IMR-90 (cell line): Measurements from ENCODE around the gene CD9. TPM values are rescaled to one million over a fixed set of nuclear protein-coding genes. Genes with fewer than 3 reads are reported as not detected.

Experiments used
- ATAC-seq: fragments of 200-7000 bp; cut with Tn5 transposase; 2 replicates; pipeline ENCODE4 v1.9.1; 2020; ENCODE audit warnings: low read depth, mild to moderate bottlenecking, moderate library complexity
- BruUV-seq: library from RNA; stranded (reverse); fragments of 400-500 nt; replicated peaks from 2 replicates; lab custom pipeline; 2021; lab: Mats Ljungman, UMichigan
- CTCF ChIA-PET: fragments of 300-600 bp; formaldehyde crosslinking; extraction: SDS; loops from one replicate; lab custom pipeline; 2021; ENCODE audit warnings: antibody characterized with exemption; lab: Yijun Ruan, JAX
- POLR2A ChIA-PET: fragments of 300-600 bp; sonication (Branson Sonifier 250); formaldehyde crosslinking; loops from one replicate; lab custom pipeline; 2022; ENCODE audit warnings: antibody characterized with exemption; ENCODE audit not compliant: unreplicated experiment; lab: Charles Lee
- DNase-seq: peaks from one replicate; pipeline ENCODE4 v3.0.0; 2013
- H2AFZ ChIP-seq: replicated peaks from 2 replicates; pipeline ENCODE3; 2013; ENCODE audit warnings: low read length, mild to moderate bottlenecking; ENCODE audit not compliant: poor library complexity
- H2AK5ac ChIP-seq: 2 replicates; pipeline ENCODE4 v1.6.1; 2013; ENCODE audit warnings: low read depth, low read length, inconsistent platforms
- H2AK9ac ChIP-seq: replicated peaks from 2 replicates; pipeline ENCODE3; 2013; ENCODE audit warnings: mild to moderate bottlenecking, low read depth, low read length, moderate library complexity; ENCODE audit not compliant: poor library complexity
- H2BK120ac ChIP-seq: 2 replicates; pipeline ENCODE4 v1.6.1; 2013; ENCODE audit warnings: low read depth, low read length, inconsistent platforms
- H2BK15ac ChIP-seq: 3 replicates; pipeline ENCODE4 v1.6.1; 2013; ENCODE audit warnings: low read depth, low read length, inconsistent platforms
- H2BK20ac ChIP-seq: 2 replicates; pipeline ENCODE4 v1.6.1; 2013; ENCODE audit warnings: low read depth, mild to moderate bottlenecking, inconsistent platforms, low read length, moderate library complexity
- H2BK5ac ChIP-seq: 2 replicates; pipeline ENCODE4 v1.6.1; 2013; ENCODE audit warnings: mild to moderate bottlenecking, low read depth, low read length, inconsistent platforms; ENCODE audit not compliant: poor library complexity, severe bottlenecking
- H3K14ac ChIP-seq: replicated peaks from 2 replicates; pipeline ENCODE4 v1.6.1; 2013; ENCODE audit warnings: low read depth, low read length, inconsistent platforms
- H3K18ac ChIP-seq: 2 replicates; pipeline ENCODE4 v1.6.1; 2013; ENCODE audit warnings: low read depth, low read length, control low read depth
- H3K23ac ChIP-seq: 2 replicates; pipeline ENCODE4 v1.6.1; 2013; ENCODE audit warnings: low read depth, low read length, inconsistent platforms
- H3K27ac ChIP-seq: 2 replicates; pipeline ENCODE4 v1.5.1; 2013; ENCODE audit warnings: mild to moderate bottlenecking, control low read depth, low read length; ENCODE audit not compliant: insufficient read depth
- H3K27me3 ChIP-seq: 2 replicates; pipeline ENCODE4 v1.6.1; 2013; ENCODE audit warnings: low read length; ENCODE audit not compliant: control insufficient read depth, insufficient read depth
- H3K36me3 ChIP-seq: 2 replicates; pipeline ENCODE4 v1.6.1; 2013; ENCODE audit warnings: low read length, mixed read lengths; ENCODE audit not compliant: control insufficient read depth, insufficient read depth
- H3K4ac ChIP-seq: 2 replicates; pipeline ENCODE4 v1.6.1; 2013; ENCODE audit warnings: low read depth, low read length, inconsistent platforms
- H3K4me1 ChIP-seq: 2 replicates; pipeline ENCODE4 v1.6.1; 2013; ENCODE audit warnings: low read length, mixed read lengths; ENCODE audit not compliant: control insufficient read depth, insufficient read depth
- H3K4me2 ChIP-seq: 2 replicates; pipeline ENCODE4 v1.6.1; 2013; ENCODE audit warnings: low read depth, mild to moderate bottlenecking, control low read depth, low read length, moderate library complexity
- H3K4me3 ChIP-seq: 2 replicates; pipeline ENCODE4 v1.5.1; 2013; ENCODE audit warnings: low read depth, mild to moderate bottlenecking, control low read depth, low read length, moderate library complexity; ENCODE audit not compliant: insufficient read depth
- H3K56ac ChIP-seq: 2 replicates; pipeline ENCODE4 v1.6.1; 2013; ENCODE audit warnings: low read length, inconsistent platforms; ENCODE audit not compliant: insufficient read depth; ENCODE audit errors: extremely low read depth
- H3K79me1 ChIP-seq, 2 experiments: 2 replicates each; pipeline ENCODE4 v1.6.1; 2013; ENCODE audit warnings: low read length in 2 of 2, inconsistent platforms in 1 of 2, low read depth in 1 of 2
- H3K9ac ChIP-seq: 2 replicates; pipeline ENCODE4 v1.6.1; 2013; ENCODE audit warnings: low read depth, low read length, control low read depth
- H3K9me1 ChIP-seq: 2 replicates; pipeline ENCODE4 v1.6.1; 2013; ENCODE audit warnings: low read length, inconsistent platforms; ENCODE audit not compliant: insufficient read depth
- H3K9me3 ChIP-seq: 2 replicates; pipeline ENCODE4 v1.6.1; 2013; ENCODE audit warnings: low read length; ENCODE audit not compliant: control insufficient read depth, insufficient read depth
- H4K20me1 ChIP-seq: 2 replicates; pipeline ENCODE4 v1.6.1; 2013; ENCODE audit warnings: low read length, inconsistent platforms; ENCODE audit not compliant: insufficient read depth
- H4K5ac ChIP-seq: 2 replicates; pipeline ENCODE4 v1.6.1; 2013; ENCODE audit warnings: mild to moderate bottlenecking, low read depth, low read length, control low read depth
- H4K8ac ChIP-seq, 2 experiments: 2 replicates each; pipeline ENCODE4 v1.6.1; 2013; ENCODE audit warnings: low read depth in 2 of 2, low read length in 2 of 2, control low read depth in 1 of 2, inconsistent platforms in 1 of 2
- H4K91ac ChIP-seq: 2 replicates; pipeline ENCODE4 v1.6.1; 2013; ENCODE audit warnings: low read depth, low read length, inconsistent platforms; ENCODE audit not compliant: insufficient read depth
- BHLHE40 ChIP-seq: fragments of 150-350 bp; IDR thresholded peaks from 2 replicates; pipeline ENCODE4 v1.6.1; 2016; ENCODE audit warnings: mild to moderate bottlenecking, low read depth, low read length
- CEBPB ChIP-seq: IDR thresholded peaks from 2 replicates; pipeline ENCODE4 v1.6.1; 2012; ENCODE audit warnings: low read depth, low read length, improper control_type of control experiment
- CHD1 ChIP-seq: IDR thresholded peaks from 2 replicates; pipeline ENCODE4 v1.6.1; 2012; ENCODE audit warnings: low read depth, low read length, improper control_type of control experiment
- CTCF ChIP-seq: conservative IDR thresholded peaks from 2 replicates; pipeline ENCODE4 v1.5.1; 2012; ENCODE audit warnings: mild to moderate bottlenecking, low read depth, low read length, improper control_type of control experiment
- ELK1 ChIP-seq: fragments of 150-350 bp; IDR thresholded peaks from 2 replicates; pipeline ENCODE4 v1.6.1; 2016; ENCODE audit warnings: low read depth, mild to moderate bottlenecking, low read length, moderate library complexity, borderline replicate concordance
- FOS ChIP-seq: fragments of 150-350 bp; IDR thresholded peaks from 2 replicates; pipeline ENCODE4 v1.6.1; 2016; ENCODE audit warnings: low read depth, low read length
- MAFK ChIP-seq: IDR thresholded peaks from 2 replicates; pipeline ENCODE4 v1.6.1; 2012; ENCODE audit warnings: low read depth, low read length, improper control_type of control experiment
- MAZ ChIP-seq: IDR thresholded peaks from 2 replicates; pipeline ENCODE4 v1.6.1; 2012; ENCODE audit warnings: low read depth, mild to moderate bottlenecking, low read length, improper control_type of control experiment, moderate library complexity, borderline replicate concordance
- MXI1 ChIP-seq: IDR thresholded peaks from 2 replicates; pipeline ENCODE4 v1.6.1; 2012; ENCODE audit warnings: low read depth, mild to moderate bottlenecking, low read length, moderate library complexity, borderline replicate concordance
- NFE2L2 ChIP-seq: fragments of 150-350 bp; IDR thresholded peaks from 2 replicates; pipeline ENCODE4 v1.6.1; 2016; ENCODE audit warnings: low read depth, mild to moderate bottlenecking, low read length
- POLR2A ChIP-seq: IDR thresholded peaks from 2 replicates; pipeline ENCODE4 v1.6.1; 2012; ENCODE audit warnings: mild to moderate bottlenecking, low read depth, low read length
- RAD21 ChIP-seq: IDR thresholded peaks from 2 replicates; pipeline ENCODE4 v1.6.1; 2012; ENCODE audit warnings: low read length, improper control_type of control experiment
- RCOR1 ChIP-seq: IDR thresholded peaks from 2 replicates; pipeline ENCODE4 v1.6.1; 2012; ENCODE audit warnings: mild to moderate bottlenecking, low read length, improper control_type of control experiment; ENCODE audit not compliant: insufficient replicate concordance
- RFX5 ChIP-seq: IDR thresholded peaks from 2 replicates; pipeline ENCODE4 v1.8.0; 2012; ENCODE audit warnings: low read depth, mild to moderate bottlenecking, low read length, moderate library complexity
- SMC3 ChIP-seq: fragments of 150-350 bp; IDR thresholded peaks from 2 replicates; pipeline ENCODE4 v1.6.1; 2016; ENCODE audit warnings: low read depth, mild to moderate bottlenecking, antibody characterized with exemption, low read length, moderate library complexity
- USF2 ChIP-seq: fragments of 150-350 bp; IDR thresholded peaks from 2 replicates; pipeline ENCODE4 v1.6.1; 2017; ENCODE audit warnings: mild to moderate bottlenecking, antibody characterized with exemption, low read length, low read depth
- WGBS, 2 experiments: methylation state at CpG; one replicate each; pipeline versions ENCODE4 v1.1.5 to v1.1.7; 2013; ENCODE audit warnings: missing lambda C conversion rate in 2 of 2; ENCODE audit not compliant: insufficient read length in 1 of 2; ENCODE audit errors: extremely low coverage in 2 of 2; 5-methylcytosine and 5-hydroxymethylcytosine counted together
- dilution Hi-C: fragments of 300-500 bp; cut with HindIII; formaldehyde crosslinking; loops from one replicate; pipeline ENCODE4 v1.14.3; 2018; ENCODE audit warnings: low sequenced_read_pairs; ENCODE audit not compliant: unreplicated experiment
- in situ Hi-C: fragments of 300-500 bp; cut with MboI; formaldehyde crosslinking; loops from 3 replicates; pipeline ENCODE4 v1.14.3; 2019; ENCODE audit warnings: low sequenced_read_pairs, inconsistent platforms, mixed read lengths
- intact Hi-C: fragments of 100-400 bp; cut with micrococcal nuclease; formaldehyde crosslinking; loops from 2 replicates; pipeline ENCODE4 v1.10.0; 2022
- polyA plus RNA-seq, 3 experiments: library from polyadenylated mRNA; depleted of rRNA; stranded (reverse); fragments of >200 nt; gene quantifications; 2 replicates each; pipeline ENCODE4 v1.2.3, GENCODE V29; 2012; ENCODE audit warnings: low replicate concordance in 1 of 3
- total RNA-seq: library from RNA; depleted of rRNA; stranded (reverse); fragments of >200 nt; gene quantifications from 2 replicates; pipeline ENCODE4 v1.2.3, GENCODE V29; 2012

Gene CD9
- total and polyA plus RNA-seq, 2 of the 4 experiments (the other 2 are of a cell fraction), result 48.8 to 70.9 TPM

GRCh38 chr12:6206327-6206726 is 6.1 kb downstream of the CD9 start:
- 95% methylated on average over 3 of the region's 4 CpGs; no CpG with 5 or more reads in 1 of the 2 experiments for WGBS, 2 experiments
- Histone ChIP-seq H3K4ac (no peak overlapping the region), H2AK5ac (no peak overlapping the region), H4K8ac (no peak overlapping the region), H3K27ac (no peak overlapping the region), H3K18ac (no peak overlapping the region), H4K20me1 (peaks cover 12% of the 10 kb centered on the region; the same call in 1 of the 2 replicates), H2AFZ (no peak overlapping the region), H2BK5ac (no peak overlapping the region), H2BK20ac (no peak overlapping the region), H3K4me1 (peaks cover 16% of the 10 kb centered on the region), H3K14ac (no peak overlapping the region), H3K9me1 (peaks cover 19% of the 10 kb centered on the region), H2AK9ac (no peak overlapping the region), H4K5ac (no peak overlapping the region), H3K4me2 (no peak overlapping the region), H3K9me3 (no peaks in the 10 kb centered on the region), H3K4me3 (no peak overlapping the region), H3K27me3 (no peaks in the 10 kb centered on the region), H2BK120ac (no peak overlapping the region), H3K23ac (no peak overlapping the region), H3K9ac (no peak overlapping the region), H3K79me1 (peaks cover 3 to 65% of the 10 kb centered on the region in 2 experiments; a peak in 2 of 4 replicates), H2BK15ac (no peak overlapping the region), H3K56ac (no peak overlapping the region), H3K36me3 (no peaks in the 10 kb centered on the region), H4K91ac (no peak overlapping the region)
- dilution Hi-C loops, result no loop called here
- in situ Hi-C loops, result loop anchor here (5.0 kb wide), 1 partner anchor 71 kb away; no protein-coding TSS in a partner anchor
- TF ChIP-seq NFE2L2 (no peak), BHLHE40 (no peak), POLR2A (no peak), CHD1 (no peak), MAFK (no peak), ELK1 (no peak), RAD21 (no peak), RCOR1 (no peak), FOS (no peak), CTCF (no peak), MAZ (no peak), USF2 (no peak), RFX5 (no peak), SMC3 (no peak), MXI1 (no peak), CEBPB (no peak)
- intact Hi-C loops, result no loop called here
- no TSS peak for BruUV-seq
- no peak for DNase-seq
- ATAC-seq, result no peak
- ChIA-PET POLR2A (no interaction called here), CTCF (no interaction called here)
